ENCODE measurements around the gene TSPAN12. TPM values are rescaled to one million over a fixed set of nuclear protein-coding genes. Genes with fewer than 3 reads are reported as not detected.

TSPAN12 gene
- total RNA-seq, 1 donor from 2014 or later: 13.0 TPM

DNA sequence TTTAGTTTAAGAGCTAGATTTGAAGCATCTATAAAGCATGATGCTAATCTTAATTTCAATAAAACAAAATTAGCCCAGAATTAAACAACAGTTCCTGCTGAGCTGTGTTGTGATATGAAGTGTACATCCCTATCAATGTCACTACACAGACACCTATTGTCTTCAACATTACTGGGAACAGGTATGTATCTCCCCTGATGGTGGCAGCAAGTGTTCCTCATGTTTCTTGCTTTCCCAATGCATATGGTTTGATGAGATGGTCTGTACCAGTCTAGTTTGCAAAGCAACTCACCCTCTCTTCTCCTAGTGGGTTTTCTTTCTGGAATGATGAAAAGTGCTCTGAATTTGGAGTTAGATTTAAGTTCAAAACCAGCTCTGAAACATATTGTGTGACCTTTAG is 38.1 kb downstream of the TSPAN12 start:
- H3K9me3 Mint-ChIP-seq (ENCODE audit: unreplicated experiment): no peaks in the 10 kb centered on the region
- no peaks in the 10 kb centered on the region for H3K79me2 ChIP-seq (ENCODE audit: insufficient read depth, low read length)
- no peak overlapping the region for H2AFZ ChIP-seq (ENCODE audit: low read depth, low read length)
- H3K4me3 ChIP-seq (ENCODE audit: insufficient read depth, low read depth, low read length): no peak overlapping the region
- no peak overlapping the region for H3K4me3 Mint-ChIP-seq (ENCODE audit: unreplicated experiment)
- no peak overlapping the region for H3K27ac Mint-ChIP-seq (ENCODE audit: unreplicated experiment)
- H3K9ac ChIP-seq (ENCODE audit: low read length): no peak overlapping the region
- no peak overlapping the region for H3K4me2 ChIP-seq (ENCODE audit: low read length)
- H3K27me3 Mint-ChIP-seq (ENCODE audit: low read depth, unreplicated experiment): no peaks in the 10 kb centered on the region
- H3K27me3 ChIP-seq (ENCODE audit: insufficient read depth, low read length): no peaks in the 10 kb centered on the region
- FAIRE-seq: no peak
- no peak overlapping the region for H3K27ac ChIP-seq (ENCODE audit: low read depth, low read length)
- peaks cover 3% of the 10 kb centered on the region for H3K4me1 Mint-ChIP-seq (ENCODE audit: low read depth, unreplicated experiment)
- no peaks in the 10 kb centered on the region for H3K9me3 ChIP-seq (ENCODE audit: insufficient read depth, low read depth, low read length)
- H3K36me3 ChIP-seq (ENCODE audit: insufficient read depth, low read length): no peaks in the 10 kb centered on the region
- no peaks in the 10 kb centered on the region for H3K4me1 ChIP-seq (ENCODE audit: insufficient read depth, low read length)
- TF ChIP-seq, protein P1, sequence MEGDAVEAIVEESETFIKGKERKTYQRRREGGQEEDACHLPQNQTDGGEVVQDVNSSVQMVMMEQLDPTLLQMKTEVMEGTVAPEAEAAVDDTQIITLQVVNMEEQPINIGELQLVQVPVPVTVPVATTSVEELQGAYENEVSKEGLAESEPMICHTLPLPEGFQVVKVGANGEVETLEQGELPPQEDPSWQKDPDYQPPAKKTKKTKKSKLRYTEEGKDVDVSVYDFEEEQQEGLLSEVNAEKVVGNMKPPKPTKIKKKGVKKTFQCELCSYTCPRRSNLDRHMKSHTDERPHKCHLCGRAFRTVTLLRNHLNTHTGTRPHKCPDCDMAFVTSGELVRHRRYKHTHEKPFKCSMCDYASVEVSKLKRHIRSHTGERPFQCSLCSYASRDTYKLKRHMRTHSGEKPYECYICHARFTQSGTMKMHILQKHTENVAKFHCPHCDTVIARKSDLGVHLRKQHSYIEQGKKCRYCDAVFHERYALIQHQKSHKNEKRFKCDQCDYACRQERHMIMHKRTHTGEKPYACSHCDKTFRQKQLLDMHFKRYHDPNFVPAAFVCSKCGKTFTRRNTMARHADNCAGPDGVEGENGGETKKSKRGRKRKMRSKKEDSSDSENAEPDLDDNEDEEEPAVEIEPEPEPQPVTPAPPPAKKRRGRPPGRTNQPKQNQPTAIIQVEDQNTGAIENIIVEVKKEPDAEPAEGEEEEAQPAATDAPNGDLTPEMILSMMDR (IDR thresholded peaks at IDR 0.05; ENCODE audit: insufficient read depth, low read depth, low read length): no peak
- TF ChIP-seq EZH2 (IDR thresholded peaks at IDR 0.05; ENCODE audit: insufficient read depth, low read length): no peak
- no peak for DNase-seq (ENCODE audit: low read depth)
- no peaks in the 10 kb centered on the region for H4K20me1 ChIP-seq (ENCODE audit: insufficient read depth, low read length)
- H3K36me3 Mint-ChIP-seq (ENCODE audit: low read depth, unreplicated experiment): peaks cover 5% of the 10 kb centered on the region

DNA sequence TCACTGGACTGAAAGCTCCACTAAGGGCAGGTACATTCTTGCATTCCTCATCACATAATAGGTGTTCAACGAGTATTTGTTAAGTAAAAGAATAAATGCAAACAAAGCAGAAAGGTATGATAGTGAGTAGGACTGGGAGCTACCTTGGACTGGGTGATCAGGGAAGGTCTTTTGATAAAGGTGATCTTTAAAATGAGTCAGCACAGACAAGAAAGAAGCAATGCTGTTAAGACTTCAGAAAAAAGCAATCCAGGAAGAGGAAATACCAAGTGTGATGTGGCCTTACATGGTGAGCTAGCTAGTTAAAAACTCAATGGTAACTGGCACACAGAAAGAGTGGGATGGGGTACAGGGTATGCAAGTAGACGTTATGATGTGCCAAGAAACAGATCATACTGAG is 40.1 kb downstream of the TSPAN12 start:
- DNase-seq (ENCODE audit: low read depth) (no peak), FAIRE-seq (no peak)
- Mint-ChIP-seq H3K4me1 (ENCODE audit: low read depth, unreplicated experiment) (peaks cover 3% of the 10 kb centered on the region), H3K4me3 (ENCODE audit: unreplicated experiment) (no peak overlapping the region), H3K9me3 (ENCODE audit: unreplicated experiment) (no peaks in the 10 kb centered on the region), H3K27ac (ENCODE audit: unreplicated experiment) (no peak overlapping the region), H3K27me3 (ENCODE audit: low read depth, unreplicated experiment) (no peaks in the 10 kb centered on the region), H3K36me3 (ENCODE audit: low read depth, unreplicated experiment) (peaks cover 5% of the 10 kb centered on the region)
- Histone ChIP-seq H3K27ac (ENCODE audit: low read depth, low read length) (no peak overlapping the region), H3K27me3 (ENCODE audit: insufficient read depth, low read length) (no peaks in the 10 kb centered on the region), H3K9me3 (ENCODE audit: insufficient read depth, low read depth, low read length) (no peaks in the 10 kb centered on the region), H3K79me2 (ENCODE audit: insufficient read depth, low read length) (no peaks in the 10 kb centered on the region), H3K4me1 (ENCODE audit: insufficient read depth, low read length) (no peaks in the 10 kb centered on the region), H4K20me1 (ENCODE audit: insufficient read depth, low read length) (no peaks in the 10 kb centered on the region), H3K9ac (ENCODE audit: low read length) (no peak overlapping the region), H3K4me3 (ENCODE audit: insufficient read depth, low read depth, low read length) (no peak overlapping the region), H2AFZ (ENCODE audit: low read depth, low read length) (no peak overlapping the region), H3K36me3 (ENCODE audit: insufficient read depth, low read length) (no peaks in the 10 kb centered on the region), H3K4me2 (ENCODE audit: low read length) (no peak overlapping the region)
- TF ChIP-seq EZH2 (IDR thresholded peaks at IDR 0.05; ENCODE audit: insufficient read depth, low read length): no peak
- TF ChIP-seq, protein P1 (IDR thresholded peaks at IDR 0.05; ENCODE audit: insufficient read depth, low read depth, low read length): no peak

DNA sequence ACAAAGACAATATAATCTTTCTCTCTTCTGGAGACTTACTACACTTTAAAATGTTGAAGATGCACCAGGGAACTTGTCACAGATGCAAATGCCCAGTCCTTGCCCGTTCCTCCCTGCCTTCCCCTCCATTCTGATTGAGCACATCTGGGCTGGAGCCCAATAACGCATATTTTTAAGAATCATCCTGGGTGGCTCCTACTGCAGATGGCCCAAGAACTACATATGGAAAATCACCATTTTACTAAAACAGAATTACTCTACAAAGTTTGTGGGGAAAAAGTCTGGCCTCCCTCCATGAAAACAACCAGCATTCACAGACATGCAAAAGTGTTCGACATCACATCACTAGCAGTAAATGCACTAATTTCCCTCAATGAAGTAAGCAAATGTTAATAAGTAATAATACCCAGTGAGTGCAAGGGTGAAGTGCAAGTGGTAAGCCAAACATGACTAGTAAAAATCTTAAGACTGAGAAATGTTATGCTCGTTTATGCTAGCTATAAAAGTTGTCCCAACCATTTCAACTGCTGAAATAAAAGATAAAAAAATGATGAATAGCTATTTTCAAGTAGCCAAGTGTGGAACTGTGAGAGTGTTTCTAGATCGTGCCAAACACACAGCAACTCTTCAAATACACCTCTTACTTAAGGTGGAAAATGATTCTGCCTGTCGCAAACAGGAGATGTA is 43.5 kb downstream of the TSPAN12 start:
- H3K36me3 Mint-ChIP-seq (ENCODE audit: low read depth, unreplicated experiment): peaks cover 5% of the 10 kb centered on the region
- DNase-seq (ENCODE audit: low read depth) (no peak), FAIRE-seq (no peak)
- no peaks in the 10 kb centered on the region for H3K36me3 ChIP-seq (ENCODE audit: insufficient read depth, low read length)
- no peaks in the 10 kb centered on the region for H3K4me1 ChIP-seq (ENCODE audit: insufficient read depth, low read length)
- H4K20me1 ChIP-seq (ENCODE audit: insufficient read depth, low read length): no peaks in the 10 kb centered on the region
- H3K27me3 Mint-ChIP-seq (ENCODE audit: low read depth, unreplicated experiment): no peaks in the 10 kb centered on the region
- H3K27me3 ChIP-seq (ENCODE audit: insufficient read depth, low read length): no peaks in the 10 kb centered on the region
- no peak overlapping the region for H3K4me3 Mint-ChIP-seq (ENCODE audit: unreplicated experiment)
- H3K4me2 ChIP-seq (ENCODE audit: low read length): no peak overlapping the region
- no peaks in the 10 kb centered on the region for H3K79me2 ChIP-seq (ENCODE audit: insufficient read depth, low read length)
- no peak overlapping the region for H3K9ac ChIP-seq (ENCODE audit: low read length)
- H3K27ac ChIP-seq (ENCODE audit: low read depth, low read length): no peak overlapping the region
- peaks cover 3% of the 10 kb centered on the region for H3K4me1 Mint-ChIP-seq (ENCODE audit: low read depth, unreplicated experiment)
- H3K9me3 Mint-ChIP-seq (ENCODE audit: unreplicated experiment): peaks cover 2% of the 10 kb centered on the region
- no peak overlapping the region for H3K4me3 ChIP-seq (ENCODE audit: insufficient read depth, low read depth, low read length)
- H3K27ac Mint-ChIP-seq (ENCODE audit: unreplicated experiment): no peak overlapping the region
- no peaks in the 10 kb centered on the region for H3K9me3 ChIP-seq (ENCODE audit: insufficient read depth, low read depth, low read length)
- no peak overlapping the region for H2AFZ ChIP-seq (ENCODE audit: low read depth, low read length)
- TF ChIP-seq EZH2 (IDR thresholded peaks at IDR 0.05; ENCODE audit: insufficient read depth, low read length): no peak

All from astrocyte (in vitro differentiated cells and primary cell).